ENCODE measurements around the gene DHRS11.

DNA sequence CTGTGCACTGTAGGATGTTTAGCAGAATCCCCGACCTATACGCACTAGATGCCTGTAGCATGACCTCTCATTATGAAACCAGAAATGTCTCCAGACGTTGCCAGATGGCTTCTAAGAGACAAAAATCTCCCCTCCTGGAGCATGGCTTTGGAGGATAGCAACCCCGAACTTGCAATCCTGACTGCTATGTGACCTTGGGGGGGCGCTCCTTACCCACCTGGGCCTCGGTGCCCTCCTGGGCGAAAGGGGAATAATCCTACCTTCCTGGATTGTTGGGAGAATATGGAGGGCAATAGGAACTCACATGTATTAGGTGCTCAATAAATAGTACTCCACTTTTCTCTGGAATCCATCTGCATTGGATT lies 17.8 kb downstream of the DHRS11 start:
- TF ChIP-seq CTCF (IDR thresholded peaks at IDR 0.05) = no peak
- no peak for TF ChIP-seq POLR2A (IDR thresholded peaks at IDR 0.05)
